HG02840 (cell line): ENCODE data around the gene PRKD2.

ENCODE experiments used
- ATAC-seq: cut with Tn5 transposase; IDR thresholded peaks from one replicate; pipeline ENCODE4 v1.9.1; 2021; ENCODE audit warnings: mild to moderate bottlenecking, moderate library complexity, moderate number of reproducible peaks; ENCODE audit not compliant: unreplicated experiment, low FRiP score

PRKD2 gene

DNA sequence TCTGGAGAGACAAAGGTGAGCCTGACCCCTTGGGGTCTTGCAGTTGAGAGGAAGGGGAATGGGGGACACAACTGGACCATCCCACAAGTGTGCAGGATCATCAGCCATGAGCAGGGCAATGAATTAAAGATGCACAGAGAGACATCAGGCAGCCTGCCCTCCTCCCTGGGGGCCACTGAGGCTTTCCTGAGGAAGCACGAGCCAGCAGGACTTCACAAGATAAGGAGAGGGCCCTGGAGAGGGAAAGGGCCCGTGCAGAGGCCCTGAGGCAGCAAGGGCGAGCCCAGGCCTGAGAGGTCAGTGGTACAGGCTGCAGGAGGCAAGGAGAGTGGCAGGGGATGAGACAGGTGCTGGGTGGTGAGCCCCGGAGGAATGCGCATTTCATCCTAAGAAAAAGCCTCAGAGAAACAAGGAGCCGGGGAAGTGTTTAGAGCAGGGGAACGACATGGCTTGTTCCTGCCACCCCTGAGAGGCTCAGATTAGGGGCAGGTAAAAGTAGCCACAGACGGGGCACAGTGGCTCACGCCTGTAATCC is 9.0 kb upstream of the PRKD2 start:
- no peak for ATAC-seq

GRCh38 chr19:46725036-46725820 is 8.3 kb upstream of the PRKD2 start:
- no peak for ATAC-seq

DNA sequence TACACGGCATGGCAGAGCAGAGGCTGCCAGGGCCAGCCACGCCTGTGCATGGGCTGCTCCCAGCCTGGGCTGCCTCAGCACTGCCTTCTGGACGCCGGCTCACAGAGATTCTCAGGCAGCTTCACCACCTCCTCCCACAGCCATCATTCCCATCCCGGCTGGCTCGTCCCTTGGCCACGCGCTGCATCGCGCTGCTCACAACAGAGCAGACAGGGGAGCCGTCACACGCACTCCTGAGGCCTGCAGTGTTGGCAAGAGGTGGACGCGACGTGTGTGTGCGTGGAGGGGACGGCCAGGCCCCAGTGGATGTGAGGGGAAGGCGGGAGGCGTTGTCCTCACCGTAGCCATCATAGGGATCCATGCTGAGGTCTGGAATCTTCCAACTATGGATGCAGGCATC is 7.6 kb upstream of the PRKD2 start:
- no peak for ATAC-seq

GRCh38 chr19:46723471-46723870 is 6.6 kb upstream of the PRKD2 start:
- no peak for ATAC-seq

GRCh38 chr19:46723023-46723461 is 6.1 kb upstream of the PRKD2 start:
- ATAC-seq: no peak

GRCh38 chr19:46722421-46723022 is 5.6 kb upstream of the PRKD2 start:
- ATAC-seq: no peak

DNA sequence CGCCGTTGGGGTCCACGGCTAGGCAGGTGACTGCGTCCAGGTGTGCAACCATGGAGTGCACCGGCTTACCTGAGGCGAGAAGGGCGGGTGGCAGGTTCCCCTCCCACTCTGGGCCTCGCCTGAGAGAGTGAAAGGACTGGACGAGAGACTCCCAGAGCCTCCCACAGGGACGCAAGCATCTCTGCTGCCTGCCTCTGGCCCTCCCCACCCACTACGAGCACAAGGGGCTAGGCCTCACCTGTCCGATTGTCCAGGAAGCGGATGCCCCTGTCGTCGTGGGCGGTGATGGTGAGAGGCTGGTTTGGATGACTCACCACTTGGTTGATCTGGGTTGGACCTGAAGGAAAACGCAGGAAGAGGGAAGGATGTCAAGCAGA is 5.1 kb upstream of the PRKD2 start:
- ATAC-seq: no peak

- ATAC-seq: no peak
Observed at GRCh38 chr19:46721269-46722003, 4.5 kb upstream of the PRKD2 start.

DNA sequence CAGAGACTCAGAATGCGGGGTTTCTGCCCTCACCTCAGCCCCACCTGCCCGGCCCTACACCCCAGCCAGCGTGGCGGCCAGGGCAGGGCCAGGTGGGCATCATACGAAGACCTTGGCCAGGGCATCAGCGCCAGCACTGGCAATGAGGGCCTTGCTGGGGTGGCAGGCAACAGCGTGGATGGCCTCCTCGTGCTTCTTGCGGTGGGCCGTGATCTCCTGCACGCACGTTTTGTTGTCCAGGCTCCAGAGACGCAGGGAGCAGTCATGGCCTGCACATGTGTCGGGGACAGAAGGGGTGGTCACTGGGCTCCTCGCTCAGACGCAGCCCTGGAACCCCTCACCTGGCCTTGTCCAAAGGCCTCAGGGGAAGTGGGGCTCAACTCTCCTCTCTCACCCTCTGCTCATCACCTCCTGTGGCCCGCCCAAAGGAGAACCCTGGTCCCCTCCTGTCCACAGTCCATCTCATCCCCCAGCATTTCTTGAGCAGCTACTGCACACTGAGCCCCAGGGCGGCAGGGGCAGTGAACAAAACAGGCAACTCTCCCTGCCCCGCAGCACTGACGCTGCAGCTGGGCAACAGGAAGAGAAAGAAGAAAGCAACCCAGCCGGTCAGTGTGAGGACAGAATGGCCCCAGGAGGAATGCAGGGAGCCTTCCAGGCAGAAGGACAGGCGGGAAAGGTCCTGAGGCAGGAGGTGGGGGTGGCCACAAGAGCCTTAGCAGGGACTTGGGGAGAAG is 3.8 kb upstream of the PRKD2 start:
- ATAC-seq: no peak

DNA sequence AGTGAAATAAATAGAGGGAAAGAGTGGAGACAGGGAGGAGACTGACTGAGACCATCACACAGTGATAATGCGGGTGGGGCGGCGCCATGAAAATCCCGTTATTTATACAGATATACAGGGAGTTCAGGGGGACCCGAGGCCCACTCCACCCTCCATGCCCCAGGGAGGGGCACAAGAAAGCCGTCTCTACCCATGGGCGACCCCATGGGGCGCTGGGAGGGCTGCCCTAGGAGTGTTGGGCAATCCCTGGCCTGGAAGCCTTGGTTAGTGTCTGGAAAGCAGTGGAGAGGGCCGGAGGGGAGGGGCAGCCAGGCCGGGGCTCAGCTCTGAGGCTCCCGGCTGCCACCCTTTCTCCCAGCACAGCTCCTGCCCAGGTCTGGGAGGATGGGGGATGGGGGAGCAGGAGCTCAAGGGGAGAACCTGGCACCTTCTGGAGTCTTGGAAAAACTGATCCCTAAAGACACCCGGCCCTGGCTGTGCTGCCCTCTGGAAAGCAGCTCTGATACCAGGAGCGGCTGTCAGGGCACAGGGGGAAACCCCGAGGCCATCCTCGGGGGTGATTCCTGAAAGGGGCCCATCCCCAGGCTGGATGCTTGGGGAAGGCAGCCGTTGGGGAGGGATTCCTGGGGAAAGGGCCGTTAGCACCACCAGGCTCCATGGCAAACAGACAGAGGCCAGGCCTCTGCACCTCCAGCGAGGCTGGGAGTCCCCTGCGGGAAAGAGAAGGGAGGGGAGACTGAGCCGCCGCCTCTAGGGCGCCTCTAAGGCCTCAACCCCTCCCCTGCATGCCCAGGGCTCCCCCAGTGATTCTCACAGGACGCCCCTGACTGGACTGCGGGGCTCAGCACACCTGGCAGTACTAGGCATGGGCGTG is 3.0 kb upstream of the PRKD2 start:
- no peak for ATAC-seq

DNA sequence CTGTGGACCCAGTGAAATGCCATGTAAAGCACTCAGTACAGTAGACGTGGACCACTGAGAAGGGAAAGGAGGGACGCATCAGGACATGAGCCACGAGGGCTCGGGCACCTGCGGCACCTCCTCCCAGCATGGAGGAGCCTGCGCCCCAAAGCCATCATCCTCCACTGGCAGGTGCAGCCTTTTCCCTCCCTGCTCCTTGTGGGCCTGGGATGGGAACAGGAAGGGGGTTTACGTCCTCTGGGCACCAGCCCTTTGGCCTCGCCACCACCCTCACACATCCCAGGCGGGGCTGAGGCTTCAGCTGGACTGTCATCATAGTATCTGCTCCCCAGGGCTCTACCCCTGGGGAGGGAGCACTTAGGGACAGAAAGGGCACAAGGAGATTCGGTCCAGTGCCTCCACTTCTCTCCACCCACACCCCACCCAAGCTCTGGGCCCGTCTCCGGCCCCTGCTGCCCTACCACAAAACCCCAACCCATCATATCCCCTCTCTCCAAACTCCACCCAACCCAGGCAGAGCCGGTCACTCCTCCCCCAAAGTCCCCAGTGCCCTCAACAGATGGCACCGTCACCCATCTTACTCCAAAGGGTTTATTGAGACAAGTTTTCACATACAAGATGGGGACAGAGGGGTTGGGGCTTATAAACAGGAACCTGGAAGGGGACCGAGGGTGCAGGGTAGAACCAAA is 2.2 kb upstream of the PRKD2 start:
- no peak for ATAC-seq

- ATAC-seq: no peak
Observed at GRCh38 chr19:46718157-46718933, 1.4 kb upstream of the PRKD2 start.

GRCh38 chr19:46717716-46718143 is 816 bp upstream of the PRKD2 start:
- ATAC-seq: no peak

DNA sequence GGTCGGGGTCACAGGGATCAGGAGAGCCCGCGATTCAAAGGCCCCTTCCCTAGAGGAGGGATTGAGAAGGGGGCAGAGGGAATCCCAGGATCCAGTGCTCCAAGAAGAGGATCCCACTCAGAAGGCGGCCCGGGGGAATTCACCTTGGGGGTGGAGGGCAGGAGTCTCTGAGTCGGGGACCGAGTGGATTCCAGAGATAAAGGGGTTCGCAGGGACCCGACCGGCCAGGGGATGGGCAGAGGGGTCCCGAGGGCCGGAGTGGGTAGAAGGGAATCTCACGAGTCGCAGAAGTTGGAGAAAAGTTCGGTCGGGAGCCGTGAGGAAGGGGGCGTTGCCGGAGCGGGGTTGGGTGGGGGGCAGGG is 261 bp downstream of the PRKD2 start:
- ATAC-seq: no peak

GRCh38 chr19:46715975-46716671 is 791 bp downstream of the PRKD2 start:
- ATAC-seq: no peak

DNA sequence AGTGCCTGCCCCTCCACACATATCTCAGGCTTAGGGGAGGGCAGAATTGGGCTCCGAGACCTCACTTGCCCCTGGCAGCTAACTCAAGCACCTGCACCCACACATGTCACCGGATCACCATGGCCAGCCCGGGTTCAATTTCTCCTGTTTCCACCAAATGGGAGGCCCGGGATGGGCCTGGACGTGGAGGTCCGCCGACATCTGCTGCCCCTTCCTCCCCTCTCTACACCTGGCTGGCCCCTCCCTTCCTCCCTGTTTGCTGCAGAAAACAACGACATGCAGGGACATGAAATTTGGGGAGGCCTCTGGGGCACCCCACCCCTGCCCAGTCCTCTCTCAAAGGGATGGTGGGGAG is 1.3 kb downstream of the PRKD2 start:
- ATAC-seq: no peak

DNA sequence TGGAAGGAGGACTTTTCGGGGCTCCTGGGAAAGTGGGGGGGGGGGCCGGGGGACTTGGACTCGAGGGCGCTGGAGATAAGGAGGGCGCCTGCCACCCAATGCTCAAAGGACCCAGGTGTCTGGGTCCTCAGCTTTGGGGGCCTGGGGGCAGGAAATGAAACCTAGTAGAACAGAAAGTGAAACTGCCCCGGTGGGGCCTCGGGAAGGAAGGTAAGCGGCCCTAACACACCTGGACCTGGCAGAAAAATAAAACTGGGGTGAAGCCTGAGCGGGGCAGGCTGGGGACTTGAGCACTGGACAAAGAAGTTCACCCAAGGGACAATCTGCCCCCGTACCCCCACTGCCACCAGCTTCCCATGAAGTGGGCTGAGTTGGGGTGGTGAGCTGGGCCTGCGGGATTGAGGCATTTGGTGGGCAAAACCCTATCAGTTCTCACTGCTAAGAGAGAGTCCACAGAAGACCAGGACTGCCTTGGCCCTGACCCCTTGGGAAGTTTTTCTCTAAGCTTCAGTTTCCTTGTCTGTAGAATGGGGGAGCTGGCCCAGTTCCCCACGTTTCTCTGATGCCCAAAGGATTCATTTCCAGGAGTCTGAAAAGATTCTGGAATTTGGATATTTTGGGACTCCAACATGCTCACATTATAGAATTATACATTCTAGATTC is 2.3 kb downstream of the PRKD2 start:
- ATAC-seq: no peak
